Left cardiac atrium (tissue), 4 donors: ENCODE measurements around the gene SEPTIN12. TPM values are rescaled to one million over a fixed set of nuclear protein-coding genes. Genes with fewer than 3 reads are reported as not detected.
"Not testable (repeated sequence)": the region's sequence is repeated elsewhere in the genome, so short reads cannot be mapped to it uniquely, and the experiment has no call there.

Source experiments
- ATAC-seq, 2 donors: fragments of 200-7000 bp; cut with Tn5 transposase; one replicate each; pipeline ENCODE4 v1.9.1; 2020; ENCODE audit warnings: mild to moderate bottlenecking in 2 of 2, moderate library complexity in 2 of 2
- DNase-seq: peaks from one replicate; pipeline ENCODE4 v3.0.0-alpha.2; 2020
- intact Hi-C, 2 donors: fragments of 100-400 bp; cut with DNase I; formaldehyde crosslinking; loops; one replicate each; pipeline versions ENCODE4 v1.14.1 to v1.15.1; 2022 to 2023
- total RNA-seq, 2 donors: library from RNA; stranded (reverse); fragmentation: NEBNext Ultra II Directional; extraction: Animal tissue kit (Norgen Biotek cat#: 25700); gene quantifications; one replicate each; pipeline ENCODE4 v1.2.1, GENCODE V29; 2021
- donor health status: DM: no; HTN: yes; CAD: no.
- donor health status: DM: no; HTN: yes; CAD: no; lungs with severe emphysema.
- donor health status: DM: yes; HTN: yes; CAD: no.
- donor health status: Dilated cardiomyopathy.

The SEPTIN12 gene
- total RNA-seq, 2 donors from 2014 or later: not detected

DNA sequence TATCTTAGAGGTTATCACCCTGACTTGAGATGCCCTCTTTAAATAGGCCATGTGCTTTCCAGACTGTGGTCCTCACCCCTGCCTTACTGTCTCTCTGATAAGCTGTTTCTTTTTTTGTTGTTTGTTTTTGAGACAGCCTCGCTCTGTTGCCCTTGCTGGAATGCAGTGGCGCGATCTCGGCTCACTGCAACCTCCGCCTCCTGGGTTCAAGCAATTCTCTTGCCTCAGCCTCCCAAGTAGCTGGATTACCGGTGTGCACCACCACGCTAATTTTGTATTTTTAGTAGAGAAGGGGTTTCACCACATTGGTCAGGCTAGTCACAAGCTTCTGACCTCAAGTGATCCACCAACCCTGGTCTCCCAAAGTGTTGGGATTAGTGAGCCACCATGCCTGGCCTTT is 765 bp upstream of the SEPTIN12 start:
- DNase-seq (no peak), ATAC-seq (no peak)
- intact Hi-C loops: no loop called here

DNA sequence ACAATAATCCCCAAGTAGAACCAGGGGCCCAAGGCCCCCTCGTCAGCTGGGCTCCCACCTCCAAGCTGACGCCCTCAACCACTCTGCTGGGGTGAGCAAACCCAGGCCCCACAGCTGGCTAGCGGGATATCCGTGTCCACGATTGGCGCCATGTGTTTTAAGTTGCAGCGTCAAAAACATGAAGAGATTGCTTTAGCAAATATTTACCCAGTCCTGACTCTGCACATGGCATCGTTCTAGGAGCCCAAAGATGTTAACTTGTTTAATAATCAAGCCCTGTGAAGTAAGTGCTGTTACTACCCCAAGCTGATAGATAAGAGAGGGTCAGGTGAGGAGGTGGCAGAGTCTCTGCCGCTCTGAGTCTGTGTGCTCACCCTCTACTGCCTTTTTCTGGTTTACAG is 344 bp upstream of the SEPTIN12 start:
- intact Hi-C loops: no loop called here
- DNase-seq (no peak), ATAC-seq (no peak)

DNA sequence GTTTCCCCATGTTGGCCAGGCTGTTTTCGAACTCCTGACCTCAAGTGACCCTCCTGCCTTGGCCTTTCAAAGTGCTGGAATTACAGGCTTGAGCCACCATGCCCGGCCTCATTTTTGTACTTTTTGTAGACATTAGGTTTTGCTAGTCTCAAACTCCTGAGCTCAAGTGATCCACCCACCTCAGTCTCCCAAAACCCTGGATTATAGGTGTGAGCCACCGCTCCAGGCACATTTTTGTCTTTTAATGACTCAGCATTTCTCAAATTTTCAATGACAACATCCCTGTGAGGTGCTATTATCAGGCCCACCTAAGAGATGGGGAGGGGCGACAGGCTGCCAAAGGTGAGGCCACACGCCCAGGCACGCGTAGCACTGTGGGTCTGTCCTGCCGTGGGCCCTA is 1.1 kb downstream of the SEPTIN12 start:
- ATAC-seq: no peak
- intact Hi-C loops: no loop called here
- no peak for DNase-seq

DNA sequence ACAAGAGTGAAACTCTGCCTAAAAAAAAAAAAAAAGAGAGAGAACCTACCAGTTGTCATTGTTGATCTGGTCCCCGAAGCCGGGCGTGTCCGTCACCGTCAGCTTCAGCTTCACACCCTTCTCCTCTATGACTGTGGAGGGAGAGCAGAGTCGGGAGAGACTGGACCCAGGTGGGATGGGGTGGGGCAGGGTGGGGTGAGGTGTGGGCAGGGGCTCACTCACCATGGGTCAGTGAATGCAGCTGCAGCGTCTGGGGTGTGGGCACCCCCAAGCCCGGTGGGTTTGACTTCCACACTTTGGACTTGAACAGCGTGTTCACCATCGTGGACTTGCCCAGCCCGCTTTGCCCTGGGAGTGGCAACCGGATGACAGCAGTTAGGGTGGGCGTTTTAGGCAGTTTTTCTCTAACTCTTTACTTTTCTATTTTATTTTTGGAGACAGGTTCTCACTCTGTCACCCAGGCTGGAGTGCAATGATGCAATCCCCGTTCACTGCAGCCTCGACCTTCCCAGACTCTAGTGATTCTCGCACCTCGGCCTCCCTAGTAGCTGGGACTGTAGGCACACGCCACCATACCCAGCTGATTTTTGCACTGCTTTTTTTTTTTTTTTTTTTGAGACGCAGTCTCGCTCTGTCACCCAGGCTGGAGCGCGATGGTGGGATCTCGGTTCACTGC is 2.2 kb downstream of the SEPTIN12 start:
- ATAC-seq (no peak), DNase-seq (no peak)
- intact Hi-C loops: no loop called here

DNA sequence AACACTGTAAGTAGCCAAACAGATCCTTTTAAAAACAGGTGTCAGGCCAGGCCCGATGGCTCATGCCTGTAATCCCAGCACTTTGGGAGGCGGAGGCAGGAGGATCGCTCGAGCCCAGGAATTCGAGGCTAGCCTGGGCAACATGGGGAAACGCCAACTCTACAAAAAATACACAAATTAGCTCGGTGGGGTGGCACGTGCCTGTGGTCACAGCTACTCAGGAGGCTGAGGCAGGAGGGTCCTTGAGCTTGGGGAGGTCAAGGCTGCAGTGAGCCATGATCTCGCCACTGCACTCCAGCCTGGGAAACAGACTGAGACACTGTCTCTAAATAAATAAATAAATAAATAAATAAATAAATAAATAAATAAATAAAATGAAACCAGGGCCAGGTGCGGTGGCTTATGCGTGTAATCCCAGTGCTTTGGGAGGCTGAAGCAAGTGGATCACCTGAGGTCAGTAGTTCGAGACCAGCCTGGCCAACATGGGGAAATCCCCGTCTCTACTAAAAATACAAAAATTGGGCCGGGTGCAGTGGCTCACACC is 3.6 kb downstream of the SEPTIN12 start:
- DNase-seq, ATAC-seq, intact Hi-C loops: not testable (repeated sequence)

DNA sequence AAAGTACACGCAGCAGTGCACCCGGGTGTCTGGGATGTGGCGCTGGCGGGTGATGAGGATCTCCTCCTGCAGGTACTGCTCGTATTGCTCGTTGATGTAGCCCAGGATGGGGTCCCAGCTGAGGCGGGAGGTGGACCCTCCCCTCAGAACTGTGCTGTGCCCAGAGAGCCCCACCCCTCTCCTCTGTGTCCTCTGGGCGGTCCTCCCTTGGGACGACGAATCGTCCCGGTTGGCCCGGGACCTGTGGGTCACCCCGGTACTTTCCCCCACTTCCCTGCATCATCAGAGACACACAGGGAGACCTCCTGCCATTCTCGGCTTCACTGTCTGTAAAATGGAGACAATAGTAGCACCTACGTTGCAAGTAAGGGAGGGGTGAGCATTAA is 4.2 kb downstream of the SEPTIN12 start:
- ATAC-seq (no peak), DNase-seq (no peak)
- intact Hi-C loops: no loop called here

DNA sequence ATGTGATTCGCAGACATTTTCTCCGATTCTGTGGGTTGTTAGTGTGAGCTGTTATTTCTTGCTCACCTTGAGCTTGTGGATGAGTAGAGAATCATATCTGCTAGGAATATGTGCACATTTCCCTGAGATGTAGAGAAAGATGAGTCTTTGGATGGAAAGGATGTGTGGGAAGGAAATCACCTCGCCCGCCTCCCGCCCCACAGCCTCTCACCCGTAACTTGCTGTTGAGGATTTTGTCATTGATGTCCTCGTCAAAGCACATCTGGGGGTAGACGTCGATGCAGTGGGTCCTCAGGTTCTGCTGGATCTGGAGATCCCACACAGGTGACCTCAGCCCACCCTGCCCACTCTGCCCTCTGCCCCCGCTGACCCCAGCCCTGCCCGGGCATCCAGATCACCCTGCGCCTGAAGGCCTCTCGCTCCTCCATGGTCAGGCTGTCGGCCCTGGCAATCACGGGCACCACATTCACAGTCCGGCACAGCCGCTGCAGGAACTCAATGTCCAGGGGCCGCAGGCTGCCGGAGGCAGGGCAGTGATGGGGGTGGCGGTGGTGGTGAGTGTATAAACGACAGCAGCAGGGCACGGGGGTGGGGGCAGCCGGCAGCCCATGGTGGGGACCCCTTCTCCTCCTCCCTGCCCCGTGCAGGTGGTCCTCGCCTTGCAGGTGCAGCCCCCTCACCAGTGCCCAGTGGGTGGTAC is 4.7 kb downstream of the SEPTIN12 start:
- ATAC-seq (no peak), DNase-seq (no peak)
- intact Hi-C loops: no loop called here

DNA sequence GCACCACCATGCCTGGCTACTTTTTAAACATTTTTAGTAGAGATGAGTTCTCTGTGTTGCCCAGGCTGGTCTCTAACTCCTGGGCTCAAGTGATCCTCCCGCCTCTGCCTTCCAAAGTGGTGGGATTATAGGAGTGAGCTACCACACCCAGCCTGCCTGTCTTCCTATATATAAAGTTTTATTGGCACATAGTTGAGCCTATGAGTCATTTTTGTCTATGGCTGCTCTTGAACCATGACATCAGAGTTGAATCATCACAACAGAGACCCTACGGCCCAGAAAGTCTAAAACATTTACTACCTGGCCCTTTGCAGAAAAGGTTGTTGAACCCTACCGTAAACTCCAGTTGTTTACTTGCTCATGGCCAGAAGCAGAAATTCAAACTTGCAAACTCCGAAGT is 7.9 kb downstream of the SEPTIN12 start:
- intact Hi-C loops: no loop called here
- DNase-seq: no peak

DNA sequence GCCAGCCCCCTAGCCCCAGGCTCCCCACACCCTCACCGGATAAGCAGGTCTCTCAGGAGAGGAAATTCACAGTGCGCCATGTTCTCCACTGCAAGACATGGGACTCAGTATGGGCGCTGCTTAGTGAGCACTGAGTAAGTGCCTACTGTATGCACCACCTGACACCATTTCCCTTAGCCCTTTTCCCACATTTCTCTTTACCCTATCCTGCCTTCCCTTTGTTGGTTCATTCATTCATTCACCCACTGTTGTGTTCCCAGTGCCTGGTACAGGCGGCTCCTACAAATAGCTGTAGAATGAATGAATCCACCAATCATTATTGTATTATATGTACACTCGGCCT is 10.1 kb downstream of the SEPTIN12 start:
- ATAC-seq (no peak), DNase-seq (no peak)
- intact Hi-C loops: no loop called here

More for the DNA sequence above, 7.9 kb downstream of the SEPTIN12 start:
- ATAC-seq: no peak

DNA sequence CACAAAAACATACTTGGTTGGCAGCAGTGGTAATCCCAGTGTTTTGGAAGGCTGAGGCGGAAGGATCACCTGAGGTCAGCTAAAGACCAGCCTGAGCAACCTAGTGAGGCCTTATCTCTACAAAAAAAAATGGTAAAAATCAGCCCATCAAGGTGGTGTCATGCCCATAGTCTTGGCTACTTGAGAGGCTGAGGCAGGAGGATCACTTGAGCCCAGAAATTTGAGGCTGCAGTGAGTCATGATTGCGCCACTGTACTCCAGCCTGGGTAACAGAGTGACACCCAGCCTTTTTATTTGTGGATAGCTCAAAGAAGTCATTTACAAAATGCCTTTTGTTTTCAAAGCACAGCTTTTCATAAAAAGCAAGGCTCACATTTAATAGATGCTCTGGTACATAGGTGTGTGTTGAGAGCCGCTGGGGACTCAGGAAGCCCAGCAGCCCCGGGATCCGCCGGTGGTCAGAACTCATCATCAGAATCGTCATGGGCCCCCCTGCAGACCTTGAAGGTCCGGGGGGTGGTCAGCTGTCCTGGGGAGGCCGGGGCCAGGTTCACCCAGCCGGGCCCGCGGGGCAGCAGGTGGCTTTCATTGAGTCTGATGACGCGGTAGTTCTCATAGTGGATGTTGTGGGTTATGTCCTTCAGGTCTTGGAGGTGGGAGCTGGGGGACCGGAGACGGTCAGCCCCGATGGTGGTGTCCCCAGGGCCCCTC is 10.7 kb downstream of the SEPTIN12 start:
- ATAC-seq: no peak

DNA sequence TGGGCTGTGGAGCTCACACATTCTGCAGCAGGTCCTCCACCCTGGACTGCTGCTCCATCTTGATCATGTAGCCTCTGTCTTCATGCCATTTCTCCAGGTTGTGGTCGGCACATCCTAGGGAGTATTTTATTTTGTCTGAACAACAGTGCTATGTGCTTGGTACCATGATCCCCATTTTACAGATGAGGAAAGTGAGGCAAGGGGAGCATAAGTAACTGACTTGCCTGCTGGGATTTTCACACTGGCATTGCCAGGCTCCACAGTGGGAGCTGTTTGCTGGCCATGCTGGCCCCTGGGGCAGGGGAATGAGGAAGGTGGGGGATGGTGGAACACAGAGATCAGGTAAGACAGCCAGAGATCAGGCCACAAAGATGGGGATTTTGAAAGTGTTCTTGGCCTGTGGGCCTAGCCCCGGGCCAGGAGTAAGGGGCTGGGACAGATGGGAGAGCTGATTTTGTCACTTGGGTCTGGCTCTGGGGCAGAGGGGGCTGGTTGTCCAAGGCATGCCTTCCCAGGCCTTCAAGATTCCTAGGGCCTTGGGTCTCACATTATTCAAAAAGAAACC is 11.9 kb downstream of the SEPTIN12 start:
- intact Hi-C loops: no loop called here
- ATAC-seq (no peak), DNase-seq (no peak)

More for the DNA sequence above, 10.7 kb downstream of the SEPTIN12 start:
- intact Hi-C loops: no loop called here
- DNase-seq: no peak

DNA sequence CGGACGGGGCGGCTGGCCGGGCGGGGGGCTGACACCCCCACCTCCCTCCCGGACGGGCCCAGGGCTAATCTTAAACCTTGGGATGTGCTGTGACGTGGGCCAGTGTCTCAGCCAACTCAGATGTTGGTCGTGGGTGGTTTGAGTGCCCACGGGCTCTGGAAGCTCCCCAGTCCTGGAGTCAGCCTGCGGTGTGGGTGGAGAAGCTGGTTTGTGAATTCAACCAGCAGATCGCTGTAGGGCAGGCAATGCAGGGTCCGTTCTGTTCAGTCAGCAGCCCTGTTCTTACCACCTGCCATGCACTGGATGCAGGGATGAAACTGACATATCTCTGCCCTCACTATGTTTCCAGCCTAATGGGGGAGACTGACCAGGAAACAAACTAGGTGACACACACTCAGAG is 13.1 kb downstream of the SEPTIN12 start:
- ATAC-seq (no peak), DNase-seq (no peak)
- intact Hi-C loops: no loop called here

DNA sequence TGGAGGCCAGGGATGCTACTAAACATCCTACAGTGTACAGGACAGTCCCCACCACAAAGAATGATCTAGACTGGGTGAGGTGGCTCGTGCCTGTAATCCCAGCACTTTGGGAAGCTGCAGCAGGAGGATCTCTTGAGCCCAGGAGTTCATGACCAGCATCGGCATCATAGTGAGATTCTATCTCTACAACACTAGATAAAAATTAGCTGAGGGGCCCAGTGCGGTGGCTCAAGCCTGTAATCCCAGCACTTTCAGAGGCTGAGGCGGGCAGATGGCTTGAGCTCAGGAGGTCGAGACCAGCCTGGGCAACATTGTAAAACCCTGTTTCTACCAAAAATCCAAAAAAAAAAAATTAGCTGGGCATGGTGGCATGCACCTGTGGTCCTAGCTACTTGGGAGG is 15.8 kb downstream of the SEPTIN12 start:
- no peak for DNase-seq
- no peak for ATAC-seq
- intact Hi-C loops: no loop called here

DNA sequence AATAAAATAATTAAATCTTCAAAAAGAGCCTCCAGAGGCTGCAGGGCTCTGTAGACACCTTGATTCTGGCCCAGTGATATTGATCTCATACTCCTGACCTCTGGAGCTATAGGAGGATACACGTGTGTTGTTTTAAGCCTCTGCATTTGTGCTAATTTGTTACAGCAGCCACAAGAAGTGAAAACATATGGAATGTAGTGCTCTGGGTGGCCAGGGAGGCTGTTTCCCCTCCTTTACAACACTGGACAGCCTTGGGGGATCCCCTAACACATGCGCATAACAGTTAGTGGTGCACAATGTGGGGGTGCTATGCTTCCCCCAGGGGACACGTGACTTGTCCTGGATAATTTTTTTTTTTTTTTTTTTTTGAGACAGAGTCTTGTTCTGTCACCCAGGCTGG is 16.5 kb downstream of the SEPTIN12 start:
- ATAC-seq: no peak
- intact Hi-C loops: no loop called here
- no peak for DNase-seq

DNA sequence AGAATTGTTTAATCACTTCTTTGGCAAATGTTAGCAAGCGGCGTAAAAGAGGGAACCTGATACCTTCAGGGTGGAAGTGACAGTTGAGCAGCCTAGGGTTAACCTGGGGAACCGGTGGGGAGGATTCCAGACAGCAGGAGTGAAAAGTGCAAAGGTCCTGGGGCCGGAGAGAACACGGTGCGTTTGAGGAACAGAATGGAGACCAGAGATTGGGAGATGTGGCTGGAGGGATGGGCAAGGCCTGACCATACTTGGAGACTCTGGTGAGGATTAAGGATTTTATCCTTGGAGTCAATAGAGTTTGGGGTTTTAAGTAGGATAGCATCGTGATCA is 18.9 kb downstream of the SEPTIN12 start:
- intact Hi-C loops: no loop called here
- ATAC-seq: no peak
- DNase-seq: no peak

DNA sequence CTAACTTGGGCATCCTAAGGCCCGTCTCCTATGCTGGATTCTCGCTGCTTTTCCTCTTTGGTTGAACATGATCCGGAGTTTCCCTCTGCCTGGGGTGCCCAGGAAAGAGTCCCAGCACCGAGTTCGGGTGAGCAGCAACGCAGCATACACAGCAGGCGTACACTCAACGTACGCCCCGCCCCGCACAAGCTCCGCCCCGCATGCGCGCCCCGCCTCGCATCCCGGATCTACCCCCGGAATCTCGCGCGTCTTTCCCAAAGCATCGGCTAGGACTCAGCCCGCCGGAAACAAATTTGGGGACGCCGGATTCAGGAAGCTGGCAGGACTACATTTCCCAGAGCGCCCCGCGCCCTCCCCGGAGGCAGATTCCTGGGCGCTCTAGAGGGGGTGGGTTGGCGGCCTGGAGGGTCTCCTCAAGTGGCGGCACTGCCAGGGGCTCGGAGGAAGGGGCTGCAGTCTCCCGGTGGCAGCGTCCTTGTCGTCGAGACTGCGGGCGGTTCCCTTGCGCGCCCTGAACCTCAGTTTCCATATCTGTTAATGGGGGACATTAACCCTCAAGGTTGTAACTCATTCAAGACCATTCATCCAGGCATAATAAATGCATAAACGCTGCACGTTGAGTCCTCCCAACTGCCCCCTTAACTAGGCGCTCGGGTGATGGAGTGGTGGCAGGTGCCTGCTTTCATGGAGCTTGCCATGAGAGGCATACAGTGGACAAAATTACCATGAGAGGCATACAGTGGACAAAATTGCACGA is 19.4 kb downstream of the SEPTIN12 start:
- intact Hi-C loops: no loop called here
- DNase-seq: peak; percentile 97
- peak; percentile 93 to 94 for ATAC-seq

DNA sequence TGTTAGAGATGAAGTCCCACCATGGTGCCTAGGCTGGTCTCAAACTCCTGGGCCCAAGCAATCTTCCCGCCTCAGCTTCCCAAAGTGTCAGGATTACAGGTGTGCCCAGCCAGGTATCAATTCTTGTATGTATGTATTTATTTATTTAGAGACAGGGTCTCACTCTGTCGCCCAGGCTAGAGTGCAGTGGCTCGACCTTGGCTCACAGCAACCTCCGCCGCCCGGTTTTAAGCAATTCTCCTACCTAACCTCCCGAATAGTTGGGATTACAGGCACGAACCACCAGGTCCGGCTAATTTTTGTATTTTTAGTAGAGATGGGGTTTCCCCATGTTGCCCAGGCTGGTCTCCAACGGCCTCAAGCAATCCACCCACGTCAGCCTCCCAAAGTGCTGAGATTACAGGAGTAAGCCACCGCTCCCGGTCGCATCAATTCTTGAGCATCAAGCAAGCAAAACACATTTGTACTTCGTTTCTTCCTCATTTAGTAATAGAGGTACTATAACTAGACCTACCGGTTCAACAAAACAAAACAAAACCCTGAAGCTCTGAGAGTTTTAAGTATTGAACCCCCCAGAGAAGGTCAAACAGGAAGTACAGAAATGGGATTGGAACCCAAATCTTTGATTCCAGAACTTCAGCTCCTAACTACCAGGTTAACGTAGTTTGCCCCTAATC is 20.1 kb downstream of the SEPTIN12 start:
- intact Hi-C loops: no loop called here
- no peak for ATAC-seq

DNA sequence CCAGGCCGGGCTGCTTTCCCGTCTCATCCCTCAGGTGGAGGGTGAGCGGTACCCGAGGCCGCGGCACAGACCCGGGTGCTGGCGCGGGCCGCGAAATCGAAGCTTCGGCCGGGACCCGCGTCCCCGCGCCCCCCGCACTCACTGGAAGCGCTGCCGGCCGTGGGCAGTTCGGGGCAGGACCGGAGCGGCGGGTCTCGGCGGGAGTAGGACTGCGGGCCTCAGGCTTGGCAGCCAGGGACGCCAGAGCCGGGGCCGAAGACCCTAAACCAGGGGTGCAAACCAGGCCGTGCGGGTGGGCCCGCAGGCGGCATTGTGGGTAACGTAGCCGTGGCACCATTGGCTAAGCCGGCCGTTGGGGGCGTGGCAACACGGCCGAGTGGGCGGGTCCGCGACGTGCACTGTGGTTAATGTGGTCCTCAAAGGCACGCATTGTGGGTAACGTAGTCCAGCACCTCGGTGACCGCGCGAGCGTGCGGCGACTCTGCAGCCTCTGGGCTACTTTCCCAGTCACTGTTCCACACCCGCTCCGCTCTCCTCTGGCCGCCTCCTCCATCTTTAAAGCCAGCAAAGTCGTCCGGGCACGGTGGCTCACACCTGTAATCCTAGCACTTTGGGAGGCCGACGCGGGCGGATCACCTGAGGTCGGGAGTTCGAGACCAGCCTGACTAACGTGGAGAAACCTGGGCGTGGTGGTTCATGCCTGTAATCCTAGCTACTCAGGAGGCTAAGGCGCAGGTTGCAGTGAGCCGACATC is 21.1 kb downstream of the SEPTIN12 start, which contains the start of gene ZNF500:
Gene ZNF500, minus strand, starts transcription at position 288 of the 754 bp plus-strand sequence. CDS start 1,184 bp downstream, outside the sequence.
- intact Hi-C loops: no loop called here
- DNase-seq (peak; percentile 98), ATAC-seq (peak; percentile 95 to 97)

More for the DNA sequence above, 20.1 kb downstream of the SEPTIN12 start:
- no peak for DNase-seq
